VCaP (cell line): ENCODE results near the gene GOLIM4.

Experiments
- H3K27ac ChIP-seq: fragments of 450-650 bp; 2 replicates; pipeline ENCODE4 v1.5.1; 2017
- TF ChIP-seq, protein P1 (sequence below): fragments of 450-650 bp; conservative IDR thresholded peaks from 2 replicates; pipeline ENCODE4 v1.5.1; 2017; ENCODE audit warnings: mild to moderate bottlenecking, moderate library complexity

Gene GOLIM4

DNA sequence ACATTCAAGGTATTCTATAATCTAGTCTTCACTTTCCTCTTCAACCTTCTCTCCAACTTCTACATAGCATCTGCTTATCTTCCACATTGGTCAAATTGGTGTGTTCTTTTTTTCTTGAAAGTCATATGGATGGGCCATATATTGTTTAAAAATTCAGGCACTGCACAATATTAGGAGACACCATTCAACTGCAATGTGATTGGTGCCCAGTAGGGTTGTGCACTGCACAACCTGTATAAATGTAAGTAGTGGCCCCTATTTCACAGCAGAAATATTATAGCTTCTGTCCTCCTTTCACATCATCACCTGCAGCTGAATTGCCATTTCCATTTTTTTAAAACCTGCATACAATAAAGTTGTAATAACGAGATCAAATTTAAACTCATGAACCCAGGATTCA, 18.1 kb upstream of the GOLIM4 start:
- TF ChIP-seq, protein P1, sequence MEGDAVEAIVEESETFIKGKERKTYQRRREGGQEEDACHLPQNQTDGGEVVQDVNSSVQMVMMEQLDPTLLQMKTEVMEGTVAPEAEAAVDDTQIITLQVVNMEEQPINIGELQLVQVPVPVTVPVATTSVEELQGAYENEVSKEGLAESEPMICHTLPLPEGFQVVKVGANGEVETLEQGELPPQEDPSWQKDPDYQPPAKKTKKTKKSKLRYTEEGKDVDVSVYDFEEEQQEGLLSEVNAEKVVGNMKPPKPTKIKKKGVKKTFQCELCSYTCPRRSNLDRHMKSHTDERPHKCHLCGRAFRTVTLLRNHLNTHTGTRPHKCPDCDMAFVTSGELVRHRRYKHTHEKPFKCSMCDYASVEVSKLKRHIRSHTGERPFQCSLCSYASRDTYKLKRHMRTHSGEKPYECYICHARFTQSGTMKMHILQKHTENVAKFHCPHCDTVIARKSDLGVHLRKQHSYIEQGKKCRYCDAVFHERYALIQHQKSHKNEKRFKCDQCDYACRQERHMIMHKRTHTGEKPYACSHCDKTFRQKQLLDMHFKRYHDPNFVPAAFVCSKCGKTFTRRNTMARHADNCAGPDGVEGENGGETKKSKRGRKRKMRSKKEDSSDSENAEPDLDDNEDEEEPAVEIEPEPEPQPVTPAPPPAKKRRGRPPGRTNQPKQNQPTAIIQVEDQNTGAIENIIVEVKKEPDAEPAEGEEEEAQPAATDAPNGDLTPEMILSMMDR, result no peak

DNA sequence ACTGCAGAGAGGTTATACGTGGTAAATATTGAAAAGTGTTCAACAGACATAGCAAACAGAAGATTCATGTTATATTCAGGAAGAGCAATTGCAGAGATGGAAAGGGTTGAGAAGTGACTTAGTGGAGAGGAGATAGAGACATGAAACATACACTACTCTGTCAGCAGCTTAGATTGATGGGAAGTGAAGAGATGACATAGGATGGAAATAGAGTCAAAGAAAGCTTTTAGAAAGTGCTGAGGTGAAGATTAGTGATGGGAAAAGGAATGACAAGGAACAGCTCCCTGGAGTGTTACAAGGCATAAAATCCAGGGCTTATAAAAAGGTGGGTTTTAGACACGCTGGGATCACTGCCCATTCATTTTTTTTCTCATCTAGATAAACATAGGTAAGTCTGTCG, 17.2 kb upstream of the GOLIM4 start:
- H3K27ac ChIP-seq, result no peak overlapping the region
- TF ChIP-seq, protein P1, result no peak

More for the DNA sequence above, 18.1 kb upstream of the GOLIM4 start:
- H3K27ac ChIP-seq, result no peak overlapping the region

DNA sequence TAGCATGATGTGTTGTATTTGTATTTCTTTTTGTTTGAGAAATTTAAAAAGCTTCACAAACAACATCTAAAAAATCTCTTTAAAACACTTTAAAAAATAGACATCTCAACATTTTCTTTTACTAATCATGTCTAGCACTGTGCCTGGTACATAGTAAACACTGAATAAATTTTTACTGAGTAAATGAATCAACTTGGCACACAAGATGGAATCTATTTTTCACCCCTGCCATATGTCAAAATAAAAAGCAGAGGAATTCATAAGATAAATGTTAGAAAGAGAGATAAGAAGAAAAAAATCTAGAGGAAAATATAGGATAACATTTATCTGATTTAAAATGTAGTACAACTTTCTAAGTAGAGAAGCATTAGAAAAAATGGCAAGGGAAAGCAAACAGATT, 8.6 kb upstream of the GOLIM4 start:
- TF ChIP-seq, protein P1, result no peak
- H3K27ac ChIP-seq, result no peak overlapping the region

DNA sequence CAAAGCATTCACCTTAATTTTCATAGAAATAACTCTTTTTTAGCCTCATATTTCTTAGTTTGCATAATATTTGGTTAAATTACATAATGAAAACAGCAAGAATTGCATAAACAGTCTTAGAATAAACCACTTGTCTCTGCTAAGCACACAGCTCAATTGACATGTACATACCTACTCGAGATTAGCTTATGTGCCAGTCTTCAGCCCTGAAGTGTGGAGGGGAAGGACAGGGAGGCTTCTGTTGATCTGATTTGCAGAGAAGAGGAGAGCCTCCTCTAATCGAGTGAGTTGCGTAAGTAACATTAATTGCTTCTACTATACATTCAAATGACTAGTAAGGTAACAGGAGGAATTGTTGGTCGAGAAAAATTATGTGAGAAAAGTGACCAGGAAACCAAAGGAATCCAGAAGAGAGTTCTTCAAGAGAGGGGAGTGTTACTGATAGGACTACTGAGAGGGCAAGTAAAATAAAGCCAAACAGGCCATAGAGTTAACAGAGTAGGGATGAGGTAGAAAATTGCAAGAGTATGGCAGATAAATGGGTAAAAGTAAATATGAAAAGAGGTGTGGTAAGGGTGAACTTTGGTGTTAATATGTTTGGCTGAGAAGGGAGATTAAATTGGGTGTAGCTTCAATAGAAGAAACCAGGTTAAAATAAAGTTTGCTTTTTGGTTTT, 7.1 kb upstream of the GOLIM4 start:
- TF ChIP-seq, protein P1, result no peak
- H3K27ac ChIP-seq, result no peak overlapping the region

DNA sequence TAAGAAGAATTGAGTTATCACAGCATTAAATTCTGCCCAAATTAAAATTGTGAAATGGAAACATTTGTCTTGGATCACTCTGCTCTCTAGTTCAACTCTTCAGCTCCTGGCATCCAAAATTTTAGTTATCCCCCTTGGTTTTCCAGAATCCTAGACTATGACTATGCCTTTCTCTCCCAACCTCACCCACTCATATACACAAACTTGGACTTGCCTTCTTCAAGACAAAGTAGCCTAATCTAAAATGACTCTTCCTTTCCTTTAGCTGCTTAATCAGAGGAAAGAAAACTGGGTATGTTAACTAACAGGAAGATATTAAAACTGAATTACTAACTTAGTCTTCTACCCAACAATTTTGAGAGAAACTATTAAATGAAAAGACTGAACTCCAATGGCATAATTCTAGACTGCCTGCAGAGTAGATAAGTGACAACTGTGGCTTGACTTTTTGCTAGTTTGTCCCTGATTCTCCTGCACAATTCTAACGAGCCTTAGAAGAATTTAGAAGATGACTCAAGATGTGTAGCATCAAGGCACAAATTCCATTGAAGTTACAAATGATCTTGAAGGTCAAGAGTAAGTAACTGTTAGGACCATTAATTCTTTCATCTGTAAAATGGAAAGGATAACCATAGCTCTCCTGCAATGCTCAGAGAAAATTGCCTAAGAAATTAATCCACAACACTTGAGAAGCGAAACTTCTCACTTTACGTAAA, 5.2 kb upstream of the GOLIM4 start:
- no peak overlapping the region for H3K27ac ChIP-seq
- TF ChIP-seq, protein P1, result no peak

GRCh38 chr3:168097381-168097780, 1.7 kb upstream of the GOLIM4 start:
- TF ChIP-seq, protein P1, result no peak
- peak overlapping the region; percentile 81 for H3K27ac ChIP-seq

DNA sequence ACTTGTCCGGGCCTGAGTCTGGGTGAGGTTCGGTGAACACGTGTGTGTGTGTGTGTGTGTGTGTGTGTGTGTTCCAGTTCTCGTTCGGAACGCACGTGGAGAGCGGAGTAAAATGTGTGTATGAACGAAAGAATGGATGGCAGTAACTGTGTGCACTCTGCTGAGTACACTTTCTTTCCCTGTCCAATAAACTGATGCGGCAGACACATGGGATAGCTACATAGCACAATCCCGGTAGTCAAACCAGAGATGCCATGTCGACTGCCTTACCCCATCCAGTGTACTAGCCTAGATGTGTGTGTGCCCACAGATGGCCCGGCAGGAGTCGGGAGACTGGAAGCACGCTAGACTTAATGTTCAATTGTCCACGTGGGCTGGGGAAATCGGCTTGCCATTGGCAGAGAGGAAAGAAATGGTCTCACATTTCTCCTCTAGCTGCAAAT, 507 bp upstream of the GOLIM4 start:
- TF ChIP-seq, protein P1, result no peak
- peak overlapping the region; percentile 81 for H3K27ac ChIP-seq
